AG04449 (cell line): ENCODE measurements around the gene KRTAP10-4.

Source experiments
- CTCF ChIA-PET: fragments of 350-600 bp; formaldehyde crosslinking; extraction: SDS; loops from one replicate; lab custom pipeline; 2021; ENCODE audit warnings: antibody characterized with exemption; lab: Yijun Ruan, JAX
- POLR2A ChIA-PET: fragments of 400-600, 350-600 bp; formaldehyde crosslinking; extraction: SDS; loops from one replicate; lab custom pipeline; 2020; ENCODE audit warnings: antibody characterized with exemption, inconsistent platforms; lab: Yijun Ruan, JAX
- DNase-seq: peaks from one replicate; pipeline ENCODE4 v3.0.0-alpha.2; 2010; ENCODE audit warnings: low read depth, low spot score
- H3K4me3 ChIP-seq: 2 replicates; pipeline ENCODE4 v1.5.1; 2011; ENCODE audit warnings: low read depth, mild to moderate bottlenecking, control low read depth, low read length
- TF ChIP-seq, protein P1 (sequence below): IDR thresholded peaks from one replicate; pipeline ENCODE4 v1.5.1; 2011; ENCODE audit warnings: mild to moderate bottlenecking, moderate library complexity, low read length, control low read depth, inconsistent platforms; ENCODE audit not compliant: insufficient read depth; ENCODE audit errors: missing control alignments

KRTAP10-4 gene

GRCh38 chr21:44571844-44572782 is 1.4 kb upstream of the KRTAP10-4 start:
- H3K4me3 ChIP-seq, result no peak overlapping the region
- ChIA-PET CTCF (no interaction called here), POLR2A (no interaction called here)
- TF ChIP-seq, protein P1, sequence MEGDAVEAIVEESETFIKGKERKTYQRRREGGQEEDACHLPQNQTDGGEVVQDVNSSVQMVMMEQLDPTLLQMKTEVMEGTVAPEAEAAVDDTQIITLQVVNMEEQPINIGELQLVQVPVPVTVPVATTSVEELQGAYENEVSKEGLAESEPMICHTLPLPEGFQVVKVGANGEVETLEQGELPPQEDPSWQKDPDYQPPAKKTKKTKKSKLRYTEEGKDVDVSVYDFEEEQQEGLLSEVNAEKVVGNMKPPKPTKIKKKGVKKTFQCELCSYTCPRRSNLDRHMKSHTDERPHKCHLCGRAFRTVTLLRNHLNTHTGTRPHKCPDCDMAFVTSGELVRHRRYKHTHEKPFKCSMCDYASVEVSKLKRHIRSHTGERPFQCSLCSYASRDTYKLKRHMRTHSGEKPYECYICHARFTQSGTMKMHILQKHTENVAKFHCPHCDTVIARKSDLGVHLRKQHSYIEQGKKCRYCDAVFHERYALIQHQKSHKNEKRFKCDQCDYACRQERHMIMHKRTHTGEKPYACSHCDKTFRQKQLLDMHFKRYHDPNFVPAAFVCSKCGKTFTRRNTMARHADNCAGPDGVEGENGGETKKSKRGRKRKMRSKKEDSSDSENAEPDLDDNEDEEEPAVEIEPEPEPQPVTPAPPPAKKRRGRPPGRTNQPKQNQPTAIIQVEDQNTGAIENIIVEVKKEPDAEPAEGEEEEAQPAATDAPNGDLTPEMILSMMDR, result no peak
- DNase-seq, result no peak

DNA sequence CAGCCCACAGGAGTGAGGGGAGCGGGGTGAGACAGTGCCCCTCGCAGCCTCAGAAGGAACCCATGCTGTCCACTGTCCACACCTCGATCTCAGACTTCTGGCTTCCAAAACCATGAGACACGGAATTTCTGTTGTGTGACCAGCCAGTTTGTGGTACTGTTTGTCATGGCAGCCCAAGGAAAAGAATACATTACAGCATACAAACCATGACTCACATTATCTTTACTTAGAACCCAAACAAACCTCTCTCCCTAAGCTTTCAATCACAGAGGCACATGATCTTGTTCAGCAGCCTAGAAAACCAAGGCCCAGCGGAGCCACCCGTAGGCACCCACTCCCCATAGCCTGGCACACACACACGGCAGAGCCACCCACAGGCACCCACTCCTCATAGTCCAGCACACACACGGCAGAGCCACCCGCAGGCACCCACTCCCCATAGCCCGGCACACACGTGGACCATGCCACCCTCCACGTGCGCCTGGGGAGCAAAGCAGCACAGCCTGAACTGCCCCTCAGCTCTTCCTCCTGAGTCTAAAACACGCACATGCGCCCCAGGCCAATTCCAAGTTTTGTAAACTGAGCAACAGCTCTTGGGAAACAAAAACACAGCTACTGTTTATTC is 458 bp upstream of the KRTAP10-4 start:
- TF ChIP-seq, protein P1, result no peak
- no peak overlapping the region for H3K4me3 ChIP-seq
- POLR2A ChIA-PET, result interaction anchor here (0.7 kb wide), 1 partner anchor 19 kb away, joined by 3 read pairs; the partner anchor contains the start of gene KRTAP10-6
- CTCF ChIA-PET, result no interaction called here
- no peak for DNase-seq

- H3K4me3 ChIP-seq, result no peak overlapping the region
- DNase-seq, result no peak
- POLR2A ChIA-PET, result no interaction called here
- TF ChIP-seq, protein P1, result no peak
- CTCF ChIA-PET, result no interaction called here
Observed at GRCh38 chr21:44574457-44575306, 1.2 kb downstream of the KRTAP10-4 start.

DNA sequence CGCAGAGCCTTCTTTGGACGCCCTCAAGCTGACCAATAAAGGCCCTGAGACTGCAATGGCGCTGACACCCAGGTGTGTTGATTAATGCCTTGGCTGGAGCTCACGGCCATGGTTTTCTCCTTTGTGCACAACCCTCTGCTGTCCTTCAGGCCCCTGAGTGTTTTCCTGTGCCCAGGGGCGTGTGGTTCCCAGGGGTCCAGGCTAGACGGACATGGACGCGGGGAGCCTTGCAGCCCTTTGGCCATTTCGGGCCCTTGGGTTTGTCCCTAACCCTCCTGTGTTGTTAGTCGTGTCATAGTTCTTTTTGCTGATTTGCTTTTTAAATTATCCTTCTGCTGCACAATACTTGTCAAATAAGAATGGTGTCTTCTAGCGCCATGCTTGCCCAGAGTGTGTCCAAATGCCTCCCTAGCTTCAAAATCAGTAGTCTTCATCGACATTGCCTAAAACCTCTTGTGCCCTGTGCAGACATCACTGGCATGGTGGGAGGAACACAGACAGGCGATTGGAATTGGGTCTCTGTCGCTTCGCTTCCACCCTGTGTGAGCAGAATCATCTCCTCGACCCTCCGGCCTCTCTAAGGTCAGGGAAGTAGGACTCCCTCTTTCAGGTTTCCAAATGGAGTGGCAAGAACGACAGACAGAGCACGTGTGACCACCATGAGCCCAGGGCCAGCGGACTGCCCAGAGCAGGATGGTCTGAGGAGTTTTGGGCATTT is 1.9 kb downstream of the KRTAP10-4 start:
- no peak overlapping the region for H3K4me3 ChIP-seq
- CTCF ChIA-PET, result no interaction called here
- no peak for DNase-seq
- POLR2A ChIA-PET, result no interaction called here
- TF ChIP-seq, protein P1, result no peak

DNA sequence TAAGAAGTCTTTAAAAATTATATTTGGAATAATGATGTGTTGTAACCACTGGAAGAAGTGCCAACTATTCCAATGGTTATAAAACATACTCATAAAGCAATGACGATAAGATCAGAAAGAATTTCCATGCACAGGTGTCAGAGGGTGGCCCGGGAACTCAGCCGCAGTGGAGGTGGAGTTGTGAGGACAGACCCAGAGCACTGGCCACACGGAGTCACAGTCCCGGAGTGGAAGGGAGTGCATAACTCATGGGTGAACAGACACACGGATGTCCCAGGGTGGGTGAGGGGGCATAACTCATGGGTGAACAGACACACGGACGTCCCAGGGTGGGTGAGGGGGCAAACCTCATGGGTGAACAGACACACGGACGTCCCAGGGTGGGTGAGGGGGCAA is 2.5 kb downstream of the KRTAP10-4 start:
- ChIA-PET POLR2A (no interaction called here), CTCF (no interaction called here)
- no peak overlapping the region for H3K4me3 ChIP-seq
- TF ChIP-seq, protein P1, result no peak
- no peak for DNase-seq
